GM12878 (cell line): ENCODE data around the gene GNAT3. TPM values are rescaled to one million over a fixed set of nuclear protein-coding genes. Genes with fewer than 3 reads are reported as not detected.

Experiments used
- ATAC-seq: fragments of 200-7000 bp; cut with Tn5 transposase; 3 replicates; pipeline ENCODE4 v1.9.1; 2020; ENCODE audit warnings: mild to moderate bottlenecking, moderate library complexity
- BruUV-seq: library from RNA; stranded (reverse); fragments of 400-500 nt; replicated peaks from 2 replicates; lab custom pipeline; 2021; lab: Mats Ljungman, UMichigan
- CTCF ChIA-PET: fragments of 300-600 bp; sonication (Branson Sonifier 250); formaldehyde crosslinking; extraction: SDS; loops from one replicate; lab custom pipeline; 2021; ENCODE audit warnings: inconsistent platforms; lab: Yijun Ruan, JAX
- POLR2A ChIA-PET: fragments of 350-600 bp; formaldehyde crosslinking; extraction: SDS; loops from one replicate; lab custom pipeline; 2021; ENCODE audit warnings: inconsistent platforms; lab: Charles Lee
- RAD21 ChIA-PET: fragments of 300-600 bp; sonication (Branson Sonifier 250); formaldehyde crosslinking; loops from one replicate; lab custom pipeline; 2023; ENCODE audit warnings: antibody characterized with exemption; ENCODE audit not compliant: unreplicated experiment; lab: Charles Lee
- SMC1A ChIA-PET: fragments of 300-600 bp; sonication (Branson Sonifier 250); formaldehyde crosslinking; loops from one replicate; lab custom pipeline; 2023; ENCODE audit not compliant: unreplicated experiment, uncharacterized antibody; lab: Charles Lee
- DNase-seq: peaks from one replicate; pipeline ENCODE4 v3.0.0-alpha.2; 2011; ENCODE audit warnings: low read depth, low spot score
- FAIRE-seq: peaks from 3 replicates; lab custom pipeline; 2011; peaks lifted over from hg19 to GRCh38; lab: Jason Lieb, UNC
- H2AFZ ChIP-seq: 2 replicates; pipeline ENCODE4 v1.6.0; 2011; ENCODE audit warnings: low read depth, low read length, control low read depth; ENCODE audit not compliant: control insufficient read depth
- H3K27ac ChIP-seq: 2 replicates; pipeline ENCODE4 v1.5.1; 2011; ENCODE audit warnings: control low read depth; ENCODE audit not compliant: control insufficient read depth, insufficient read depth
- H3K27me3 ChIP-seq, 2 experiments: replicated peaks in 1 of 2; 2 replicates each; pipeline versions ENCODE4 v1.6.0 to v1.6.1; 2011; ENCODE audit warnings: low read length in 1 of 2; ENCODE audit not compliant: control insufficient read depth in 2 of 2, insufficient read depth in 2 of 2
- H3K36me3 ChIP-seq, 2 experiments: 2 replicates each; pipeline ENCODE4 v1.5.1; 2011; ENCODE audit warnings: low read length in 1 of 2; ENCODE audit not compliant: control insufficient read depth in 2 of 2, insufficient read depth in 2 of 2
- H3K4me1 ChIP-seq: 2 replicates; pipeline ENCODE4 v1.6.1; 2011; ENCODE audit warnings: mild to moderate bottlenecking, low read length, moderate library complexity, mixed read lengths; ENCODE audit not compliant: control insufficient read depth, insufficient read depth
- H3K4me2 ChIP-seq: 2 replicates; pipeline ENCODE4 v1.6.0; 2011; ENCODE audit warnings: control low read depth; ENCODE audit not compliant: control insufficient read depth, insufficient read depth
- H3K4me3 ChIP-seq: fragments of 200-600 bp; sonication (generic); 2 replicates; pipeline ENCODE4 v1.5.1; 2016
- H3K79me2 ChIP-seq: 2 replicates; pipeline ENCODE4 v1.6.0; 2011; ENCODE audit warnings: low read length; ENCODE audit not compliant: control insufficient read depth, insufficient read depth
- H3K9ac ChIP-seq: 2 replicates; pipeline ENCODE4 v1.8.0; 2011; ENCODE audit warnings: low read length, control low read depth, mixed read lengths; ENCODE audit not compliant: control insufficient read depth, insufficient read depth
- H3K9me3 ChIP-seq: replicated peaks from 3 replicates; pipeline ENCODE4 v1.5.1; 2011; ENCODE audit warnings: mild to moderate bottlenecking, low read length; ENCODE audit not compliant: control insufficient read depth, insufficient read depth
- H4K20me1 ChIP-seq: 2 replicates; pipeline ENCODE4 v1.6.0; 2011; ENCODE audit not compliant: control insufficient read depth, insufficient read depth
- E2F4 ChIP-seq: IDR thresholded peaks from 2 replicates; pipeline ENCODE4 v1.6.1; 2012; ENCODE audit warnings: low read depth, low read length, improper control_type of control experiment
- ETV6 ChIP-seq, 2 experiments: fragments of 450-650 bp in 1 of 2; IDR thresholded peaks in 1 of 2; conservative IDR thresholded peaks in 1 of 2; 2 replicates each; pipeline ENCODE4 v1.6.1; 2014; ENCODE audit warnings: antibody characterized with exemption in 1 of 2, borderline replicate concordance in 1 of 2, low read depth in 1 of 2, mild to moderate bottlenecking in 1 of 2, moderate library complexity in 1 of 2
- NKRF ChIP-seq: fragments of 450-650 bp; conservative IDR thresholded peaks from 2 replicates; pipeline ENCODE4 v1.6.1; 2017; ENCODE audit warnings: mild to moderate bottlenecking, moderate library complexity
- PAX5 ChIP-seq: IDR thresholded peaks from 2 replicates; pipeline ENCODE4 v1.6.1; 2011; ENCODE audit warnings: low read depth, low read length, borderline replicate concordance
- SIN3A ChIP-seq: IDR thresholded peaks from 2 replicates; pipeline ENCODE4 v1.6.1; 2012; ENCODE audit warnings: low read depth, low read length, improper control_type of control experiment
- ZBTB40 ChIP-seq: fragments of 450-650 bp; IDR thresholded peaks from 2 replicates; pipeline ENCODE4 v1.6.1; 2016; ENCODE audit warnings: mild to moderate bottlenecking, moderate library complexity, borderline replicate concordance
- WGBS: methylation state at CpG from one replicate; pipeline ENCODE4 v1.1.6; 2016; ENCODE audit warnings: low lambda C conversion rate; ENCODE audit not compliant: insufficient replicate concordance, insufficient coverage; ENCODE audit errors: missing lambda C conversion rate; 5-methylcytosine and 5-hydroxymethylcytosine counted together
- in situ Hi-C: fragments of 300-500 bp; cut with MboI; formaldehyde crosslinking; loops from 9 replicates; pipeline ENCODE4 v1.14.3; 2018; ENCODE audit warnings: mixed read lengths
- intact Hi-C: fragments of 100-400 bp; cut with micrococcal nuclease; formaldehyde crosslinking; loops from one replicate; pipeline ENCODE4 v1.14.2; 2022; ENCODE audit not compliant: unreplicated experiment
- polyA plus RNA-seq, 11 experiments: library from polyadenylated mRNA; depleted of rRNA in 4 of 11; unstranded in 6 of 11; stranded (reverse) in 5 of 11; fragments of >200 nt; fragmentation: Nextera tagmentation in 4 of 11; fragmentation: Illumina TruSeq in 1 of 11; extraction: Ambion mirVana in 4 of 11; extraction: Trizol in 1 of 11; gene quantifications; 1 replicate in 1 of 11; 2 replicates in 10 of 11; pipeline versions ENCODE4 v1.2.1 to v1.2.3, GENCODE V29; 2011 to 2016; ENCODE audit warnings: inconsistent platforms in 2 of 11, missing spikeins in 2 of 11, low read depth in 1 of 11
- total RNA-seq, 4 experiments: library from RNA; depleted of rRNA in 3 of 4; stranded (reverse); fragments of >200 nt in 3 of 4; fragmentation: Illumina TruSeq in 1 of 4; extraction: Trizol in 1 of 4; gene quantifications; 2 replicates each; pipeline versions ENCODE4 v1.2.1 to v1.2.3, GENCODE V29; 2013 to 2021

Gene GNAT3
- total and polyA plus RNA-seq, 10 of the 15 experiments (the other 5 are each of a cell fraction or from before 2014, with no cell fraction given), result 1.7 to 8.3 (median 5.8) TPM; not detected in 1

GRCh38 chr7:80443325-80443724 lies 68.5 kb downstream of the GNAT3 start:
- ChIA-PET RAD21 (no interaction called here), CTCF (no interaction called here), SMC1A (no interaction called here), POLR2A (no interaction called here)
- H3K4me2 ChIP-seq, result no peak overlapping the region
- WGBS, result 0% methylated on average over 3 of the region's 3 CpGs
- no peak for TF ChIP-seq PAX5
- TF ChIP-seq ZBTB40, result no peak
- no peak for TF ChIP-seq ETV6 (conservative IDR thresholded peaks at IDR 0.05 in 1 of 2, IDR thresholded peaks at IDR 0.05 in 1 of 2; ENCODE audit: borderline replicate concordance in 1 of 2, low read depth in 1 of 2)
- no peak for TF ChIP-seq SIN3A
- no peak for TF ChIP-seq E2F4
- TF ChIP-seq NKRF, result no peak
- H3K27ac ChIP-seq, result no peak overlapping the region
- H3K36me3 ChIP-seq, result no peaks in the 10 kb centered on the region
- no peaks in the 10 kb centered on the region for H3K4me1 ChIP-seq
- FAIRE-seq, result no peak
- BruUV-seq, result no TSS peak
- DNase-seq, result no peak
- no peak overlapping the region for H2AFZ ChIP-seq
- intact Hi-C loops (no loop called here), in situ Hi-C loops (no loop called here)
- H4K20me1 ChIP-seq, result no peaks in the 10 kb centered on the region
- H3K27me3 ChIP-seq, result no peaks in the 10 kb centered on the region
- no peak for ATAC-seq
- H3K9me3 ChIP-seq, result no peaks in the 10 kb centered on the region
- H3K9ac ChIP-seq, result no peak overlapping the region
- H3K79me2 ChIP-seq, result no peaks in the 10 kb centered on the region
- no peak overlapping the region for H3K4me3 ChIP-seq
